G401.6 (cell line): ENCODE results near the gene LRRC23.

ENCODE experiments used
- FAIRE-seq: peaks from 2 replicates; lab custom pipeline; 2012; peaks lifted over from hg19 to GRCh38; lab: Jason Lieb, UNC

The LRRC23 gene

DNA sequence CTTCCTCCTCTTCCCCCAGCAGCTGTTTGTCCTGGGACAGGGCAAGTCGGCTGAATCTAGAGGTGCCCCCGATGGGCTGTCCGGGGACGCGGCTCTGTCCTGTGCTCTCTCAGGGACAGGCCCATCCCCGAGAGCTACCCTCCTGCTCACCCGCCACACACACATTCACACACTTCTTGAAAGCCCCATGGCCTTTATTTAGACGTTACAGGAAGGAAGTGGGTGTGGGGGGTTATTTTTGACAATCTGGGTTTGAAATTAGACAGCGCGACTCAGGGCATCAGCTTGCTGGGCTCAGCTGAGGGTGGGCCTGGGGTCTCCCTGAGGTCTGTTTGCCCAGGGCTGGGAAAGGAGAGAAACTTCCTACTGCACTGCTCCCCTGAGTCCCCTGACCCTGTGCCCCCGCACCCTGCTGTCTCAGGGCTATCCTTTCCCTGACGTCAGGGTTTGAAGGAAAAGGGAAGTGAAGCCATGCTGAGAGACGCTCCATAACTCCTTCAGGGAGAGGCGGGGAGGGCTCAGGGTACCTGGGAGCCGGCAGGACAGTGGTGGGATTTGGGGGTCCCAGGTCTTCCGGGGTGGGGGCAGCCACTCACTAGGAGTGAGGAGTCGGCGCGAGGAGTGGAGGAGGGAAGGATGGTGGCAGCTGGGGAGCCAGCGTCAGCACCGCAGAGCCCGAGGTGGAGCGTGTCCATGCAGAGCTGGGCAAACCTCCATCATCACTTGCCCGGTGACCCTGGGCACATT, 54.6 kb downstream of the LRRC23 start:
- no peak for FAIRE-seq

DNA sequence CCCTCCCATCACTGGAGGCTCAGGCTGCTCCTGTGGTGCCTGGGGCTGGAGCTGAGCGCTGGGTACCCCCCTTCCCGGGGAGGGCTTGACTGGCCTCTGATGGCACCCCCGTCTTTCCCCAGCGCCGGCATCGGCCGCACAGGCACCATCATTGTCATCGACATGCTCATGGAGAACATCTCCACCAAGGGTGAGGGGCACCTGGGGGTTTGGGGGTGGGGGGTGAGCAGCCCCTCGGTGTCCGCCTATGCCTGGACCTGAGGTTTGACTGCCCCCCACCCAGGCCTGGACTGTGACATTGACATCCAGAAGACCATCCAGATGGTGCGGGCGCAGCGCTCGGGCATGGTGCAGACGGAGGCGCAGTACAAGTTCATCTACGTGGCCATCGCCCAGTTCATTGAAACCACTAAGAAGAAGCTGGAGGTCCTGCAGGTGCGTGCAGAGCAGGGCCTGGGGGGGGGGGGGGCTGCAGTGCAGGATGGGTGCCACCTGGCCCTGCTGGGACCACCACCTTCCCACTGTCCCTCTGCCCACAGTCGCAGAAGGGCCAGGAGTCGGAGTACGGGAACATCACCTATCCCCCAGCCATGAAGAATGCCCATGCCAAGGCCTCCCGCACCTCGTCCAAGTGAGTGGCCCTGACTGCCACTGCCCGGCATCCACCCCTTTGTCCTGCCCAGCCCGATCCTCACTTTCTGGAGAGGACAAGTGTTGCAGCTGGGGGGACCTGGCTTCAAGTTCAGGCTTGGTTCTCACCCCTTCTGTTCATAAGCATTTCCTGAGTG, 55.4 kb downstream of the LRRC23 start:
- FAIRE-seq = no peak

DNA sequence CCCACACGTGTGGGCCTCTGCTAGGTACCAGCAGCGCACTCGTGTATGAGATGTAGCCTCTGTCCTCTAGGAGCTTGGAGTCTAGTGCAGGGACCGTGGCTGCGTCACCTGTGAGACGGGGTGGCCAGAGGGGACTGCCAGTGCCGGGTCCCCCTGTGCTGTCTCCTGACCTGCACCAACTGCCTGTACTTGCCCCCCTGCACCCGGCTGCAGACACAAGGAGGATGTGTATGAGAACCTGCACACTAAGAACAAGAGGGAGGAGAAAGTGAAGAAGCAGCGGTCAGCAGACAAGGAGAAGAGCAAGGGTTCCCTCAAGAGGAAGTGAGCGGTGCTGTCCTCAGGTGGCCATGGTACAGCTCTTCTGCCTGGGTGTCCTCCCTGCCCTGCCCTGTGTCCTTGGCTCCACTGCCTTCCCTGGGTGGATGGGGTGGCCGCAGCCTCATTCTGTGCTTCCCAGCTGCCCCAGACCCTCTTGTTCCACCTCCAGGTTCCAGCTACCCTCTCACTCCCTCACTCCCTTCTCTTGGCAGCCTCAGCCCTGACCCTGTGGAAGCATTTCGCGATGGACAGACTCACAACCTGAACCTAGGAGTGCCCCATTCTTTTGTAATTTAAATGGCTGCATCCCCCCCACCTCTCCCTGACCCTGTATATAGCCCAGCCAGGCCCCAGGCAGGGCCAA, 56.1 kb downstream of the LRRC23 start:
- no peak for FAIRE-seq

DNA sequence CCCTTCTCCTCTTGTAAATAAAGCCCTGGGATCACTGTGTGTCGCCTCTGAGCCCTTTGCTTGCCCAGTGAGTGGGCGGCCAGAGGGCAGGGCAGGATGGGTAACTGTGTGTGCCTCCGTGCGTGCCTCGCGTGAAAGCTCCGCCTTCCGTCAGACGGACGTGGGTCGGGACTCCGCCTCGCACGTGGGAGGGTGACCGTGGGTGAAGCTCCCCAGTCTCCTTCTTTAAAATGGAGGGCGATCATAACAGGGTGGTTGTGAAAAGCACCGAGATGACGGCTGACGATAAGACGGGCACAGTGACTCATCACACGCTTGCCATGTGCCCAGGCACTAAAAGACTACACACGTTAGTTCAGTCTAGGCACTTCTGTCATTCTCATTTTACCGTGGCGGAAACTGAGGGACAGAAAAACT, 56.7 kb downstream of the LRRC23 start:
- FAIRE-seq = no peak

DNA sequence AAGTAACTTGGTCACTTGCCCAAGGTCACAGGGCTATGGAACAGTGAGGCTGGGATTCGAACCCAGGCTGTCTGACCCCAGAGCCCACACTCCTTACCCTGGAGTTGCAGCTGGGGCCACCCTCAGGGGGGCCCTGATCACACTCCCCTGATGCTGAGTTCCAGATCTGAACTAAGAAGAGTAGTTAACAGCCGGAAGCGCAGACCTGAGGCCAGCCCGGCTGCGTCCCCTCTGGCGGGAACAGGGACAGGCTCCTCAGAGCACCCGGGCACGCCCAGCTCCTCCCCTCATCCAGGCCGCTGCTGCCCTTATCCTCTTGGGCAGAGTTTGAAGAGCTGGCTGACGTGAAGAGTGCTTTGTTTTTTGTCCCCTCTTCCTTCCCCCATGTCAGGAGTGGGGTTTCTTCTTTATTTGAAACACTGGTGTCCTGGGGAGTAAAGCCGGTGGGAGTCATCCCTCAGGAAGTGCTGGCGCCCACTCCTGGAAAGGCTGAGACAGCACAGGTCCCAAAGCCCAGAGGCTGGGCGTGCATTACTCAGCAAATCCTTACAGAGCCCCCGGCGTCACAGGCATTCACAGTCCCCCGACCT, 57.2 kb downstream of the LRRC23 start:
- no peak for FAIRE-seq

DNA sequence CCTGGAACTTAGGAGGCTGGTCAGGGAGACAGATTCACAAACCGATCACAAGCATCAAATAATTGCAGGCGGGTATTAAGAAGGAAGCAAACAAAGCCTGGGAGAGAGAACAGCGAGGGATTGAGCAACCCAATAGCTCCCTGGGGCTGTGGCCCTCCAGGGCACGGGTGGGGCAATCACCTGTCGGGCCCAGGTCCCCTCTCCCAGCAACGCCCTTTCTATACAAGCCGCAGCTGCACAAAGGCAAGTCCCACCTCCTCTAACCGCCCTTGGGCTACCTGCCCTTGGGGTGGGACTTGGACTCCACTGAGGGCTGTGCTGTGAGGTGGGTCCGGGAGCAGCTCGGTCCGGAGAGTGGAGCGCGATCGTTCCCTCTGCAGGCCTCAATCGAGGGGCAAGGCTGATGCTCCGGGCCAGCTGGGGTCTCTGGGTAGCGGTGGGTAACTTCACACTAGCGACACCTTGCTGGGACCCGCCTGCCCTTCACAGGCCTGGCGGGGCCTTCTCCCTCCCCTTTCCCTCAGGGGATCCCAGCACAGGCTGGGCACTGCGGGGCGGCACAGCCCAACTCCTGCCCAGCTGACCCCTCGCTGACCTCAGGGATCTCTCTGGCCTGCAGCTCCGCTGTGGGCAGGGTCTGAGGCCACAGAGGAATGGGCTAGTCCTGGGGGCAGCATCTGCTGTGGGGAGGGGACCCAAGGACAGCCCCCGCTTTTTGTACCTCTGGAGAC, 57.8 kb downstream of the LRRC23 start:
- FAIRE-seq = no peak

DNA sequence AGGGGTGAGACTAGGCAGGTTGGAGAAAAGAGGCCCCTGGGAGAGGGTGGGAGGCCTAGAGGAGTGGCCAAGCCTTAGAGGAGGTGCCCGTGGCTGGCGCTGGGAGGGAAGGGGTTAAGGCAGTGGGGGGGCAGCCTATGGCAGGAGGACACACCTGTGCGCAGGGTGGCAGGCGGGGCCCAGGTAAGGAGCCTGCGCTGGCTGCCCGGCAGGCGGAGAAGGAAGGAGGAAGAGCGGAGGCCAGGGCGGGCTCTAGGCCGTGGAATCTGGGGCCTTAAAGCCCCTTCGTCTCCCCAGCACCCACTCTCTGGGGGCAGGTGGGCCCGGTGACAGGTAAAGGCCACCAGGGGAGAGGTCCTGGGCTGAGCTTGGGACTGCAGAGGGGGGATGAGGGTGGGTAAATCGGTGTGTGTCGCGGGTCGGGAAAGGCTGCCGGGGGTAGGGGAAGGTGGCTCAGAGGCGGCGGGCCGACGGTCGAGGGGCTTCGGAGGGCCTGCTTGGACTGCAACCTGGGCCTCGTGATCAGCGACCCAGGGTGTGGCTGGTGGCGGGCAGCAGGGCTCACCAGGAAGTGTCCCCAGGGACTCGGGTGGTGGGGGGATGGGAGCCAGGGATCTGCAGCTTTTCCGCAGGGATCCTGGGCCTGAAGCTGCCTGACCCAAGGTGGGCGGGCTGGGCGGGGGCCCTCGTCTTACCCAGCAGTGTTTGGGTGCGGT, 58.6 kb downstream of the LRRC23 start:
- no peak for FAIRE-seq
